ENCODE results near the gene DNM1L.

DNA sequence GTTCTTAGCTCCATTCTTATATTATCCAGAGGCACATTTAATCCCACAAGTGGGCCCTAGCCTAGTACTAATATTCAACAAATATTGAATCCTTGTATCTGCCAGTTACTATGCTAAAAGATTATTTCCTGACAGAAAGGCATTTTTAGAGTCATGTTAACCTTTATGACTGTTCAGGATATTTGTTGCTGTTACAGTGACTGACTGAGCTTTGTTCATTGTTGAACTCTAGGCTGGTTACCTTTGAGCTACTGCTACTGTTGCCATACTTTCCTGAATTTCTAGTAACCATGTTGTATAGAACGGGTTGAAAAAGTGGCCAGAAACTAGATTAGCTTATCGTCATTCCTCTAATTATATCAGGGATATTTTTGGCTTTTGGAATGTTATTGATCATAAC is 29.8 kb downstream of the DNM1L start:
- TF ChIP-seq, protein P1, sequence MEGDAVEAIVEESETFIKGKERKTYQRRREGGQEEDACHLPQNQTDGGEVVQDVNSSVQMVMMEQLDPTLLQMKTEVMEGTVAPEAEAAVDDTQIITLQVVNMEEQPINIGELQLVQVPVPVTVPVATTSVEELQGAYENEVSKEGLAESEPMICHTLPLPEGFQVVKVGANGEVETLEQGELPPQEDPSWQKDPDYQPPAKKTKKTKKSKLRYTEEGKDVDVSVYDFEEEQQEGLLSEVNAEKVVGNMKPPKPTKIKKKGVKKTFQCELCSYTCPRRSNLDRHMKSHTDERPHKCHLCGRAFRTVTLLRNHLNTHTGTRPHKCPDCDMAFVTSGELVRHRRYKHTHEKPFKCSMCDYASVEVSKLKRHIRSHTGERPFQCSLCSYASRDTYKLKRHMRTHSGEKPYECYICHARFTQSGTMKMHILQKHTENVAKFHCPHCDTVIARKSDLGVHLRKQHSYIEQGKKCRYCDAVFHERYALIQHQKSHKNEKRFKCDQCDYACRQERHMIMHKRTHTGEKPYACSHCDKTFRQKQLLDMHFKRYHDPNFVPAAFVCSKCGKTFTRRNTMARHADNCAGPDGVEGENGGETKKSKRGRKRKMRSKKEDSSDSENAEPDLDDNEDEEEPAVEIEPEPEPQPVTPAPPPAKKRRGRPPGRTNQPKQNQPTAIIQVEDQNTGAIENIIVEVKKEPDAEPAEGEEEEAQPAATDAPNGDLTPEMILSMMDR (IDR thresholded peaks at IDR 0.05; ENCODE audit: borderline replicate concordance, extremely low read depth, low read length, poor library complexity, severe bottlenecking), result no peak
- no peak for TF ChIP-seq EZH2 (IDR thresholded peaks at IDR 0.05; ENCODE audit: borderline replicate concordance, low read depth, low read length, severe bottlenecking)

Data from DND-41 (cell line).